Fibroblast of lung (primary cell): Measurements from ENCODE around the gene RYR2. TPM values are rescaled to one million over a fixed set of nuclear protein-coding genes. Genes with fewer than 3 reads are reported as not detected.

ENCODE experiments used
- DNase-seq, 2 donors: peaks; one replicate each; pipeline versions ENCODE4 v3.0.0 to v3.0.0-alpha.2; 2010; ENCODE audit warnings: low read depth in 2 of 2
- H2AFZ ChIP-seq: 2 replicates; pipeline ENCODE4 v1.5.1; 2012; ENCODE audit warnings: low read length, control low read depth, inconsistent platforms
- H3K27ac ChIP-seq: 2 replicates; pipeline ENCODE4 v1.5.1; 2011; ENCODE audit warnings: low read length, control low read depth; ENCODE audit not compliant: insufficient read depth
- H3K27me3 ChIP-seq: 2 replicates; pipeline ENCODE4 v1.5.1; 2011; ENCODE audit warnings: mild to moderate bottlenecking, low read length; ENCODE audit not compliant: control insufficient read depth, insufficient read depth
- H3K36me3 ChIP-seq: 2 replicates; pipeline ENCODE4 v1.5.1; 2011; ENCODE audit warnings: low read length; ENCODE audit not compliant: control insufficient read depth, insufficient read depth
- H3K4me1 ChIP-seq: 2 replicates; pipeline ENCODE4 v1.5.1; 2011; ENCODE audit warnings: low read length; ENCODE audit not compliant: control insufficient read depth, insufficient read depth; ENCODE audit errors: extremely low read depth
- H3K4me2 ChIP-seq: 2 replicates; pipeline ENCODE4 v1.5.1; 2011; ENCODE audit warnings: low read length, control low read depth; ENCODE audit not compliant: insufficient read depth; ENCODE audit errors: extremely low read depth
- H3K4me3 ChIP-seq, 4 experiments: fragments of 200-600 bp in 1 of 4; sonication (generic) in 1 of 4; replicated peaks in 1 of 4; 2 replicates each; pipeline ENCODE4 v1.5.1; 2011 to 2016; ENCODE audit warnings: low read length in 4 of 4, low read depth in 3 of 4, mild to moderate bottlenecking in 3 of 4, control low read depth in 2 of 4, inconsistent platforms in 1 of 4, mixed read lengths in 1 of 4; ENCODE audit not compliant: insufficient read depth in 1 of 4; ENCODE audit errors: control extremely low read depth in 1 of 4
- H3K79me2 ChIP-seq: 2 replicates; pipeline ENCODE4 v1.5.1; 2012; ENCODE audit warnings: mild to moderate bottlenecking, low read length, inconsistent platforms; ENCODE audit not compliant: control insufficient read depth, insufficient read depth
- H3K9ac ChIP-seq: 2 replicates; pipeline ENCODE4 v1.5.1; 2011; ENCODE audit warnings: mild to moderate bottlenecking, low read length, control low read depth; ENCODE audit not compliant: insufficient read depth
- H3K9me3 ChIP-seq: 2 replicates; pipeline ENCODE4 v1.5.1; 2012; ENCODE audit warnings: low read depth, low read length; ENCODE audit not compliant: control insufficient read depth, insufficient read depth
- H4K20me1 ChIP-seq: 2 replicates; pipeline ENCODE4 v1.5.1; 2011; ENCODE audit warnings: low read length; ENCODE audit not compliant: control insufficient read depth, insufficient read depth; ENCODE audit errors: extremely low read depth
- CTCF ChIP-seq, 2 donors: IDR thresholded peaks in 1 of 2; conservative IDR thresholded peaks in 1 of 2; 1 replicate in 1 of 2; 2 replicates in 1 of 2; pipeline ENCODE4 v1.5.1; 2011 to 2012; ENCODE audit warnings: low read length in 2 of 2, control low read depth in 1 of 2, inconsistent platforms in 1 of 2, low read depth in 1 of 2, mild to moderate bottlenecking in 1 of 2
- EZH2 ChIP-seq: IDR thresholded peaks from 2 replicates; pipeline ENCODE4 v1.5.1; 2012; ENCODE audit warnings: low read length, control low read depth, mild to moderate bottlenecking; ENCODE audit errors: missing control alignments
- polyA plus RNA-seq, 2 donors: library from polyadenylated mRNA; depleted of rRNA in 1 of 2; stranded (reverse) in 1 of 2; unstranded in 1 of 2; fragments of >200 nt; gene quantifications; 2 replicates each; pipeline ENCODE4 v1.2.1, GENCODE V29; 2011 to 2012; ENCODE audit warnings: missing spikeins in 1 of 2
- total RNA-seq: library from RNA; depleted of rRNA; stranded (reverse); fragments of >200 nt; gene quantifications from 2 replicates; pipeline ENCODE4 v1.2.1, GENCODE V29; 2014

Gene RYR2
- total and polyA plus RNA-seq, 2 donors (not counting 1 experiment from before 2014, with no cell fraction given), result 0.06 to 0.17 TPM

- Histone ChIP-seq H4K20me1 (no peaks in the 10 kb centered on the region), H3K9ac (no peak overlapping the region), H3K9me3 (no peaks in the 10 kb centered on the region), H2AFZ (no peak overlapping the region), H3K36me3 (no peaks in the 10 kb centered on the region), H3K27me3 (no peaks in the 10 kb centered on the region), H3K4me1 (no peaks in the 10 kb centered on the region), H3K79me2 (no peaks in the 10 kb centered on the region), H3K27ac (no peak overlapping the region), H3K4me2 (no peak overlapping the region), H3K4me3 (no peak overlapping the region)
- TF ChIP-seq CTCF (conservative IDR thresholded peaks at IDR 0.05 in 1 of 2, IDR thresholded peaks at IDR 0.05 in 1 of 2; ENCODE audit: low read depth in 1 of 2, low read length in 2 of 2), result no peak
- no peak for TF ChIP-seq EZH2
- peak in 1 of 2 donors; percentile 8 for DNase-seq
These were observed 216.9 kb downstream of the RYR2 start for GRCh38 chr1:237258871-237259270.

- Histone ChIP-seq H4K20me1 (no peaks in the 10 kb centered on the region), H3K9me3 (no peaks in the 10 kb centered on the region), H3K27ac (no peak overlapping the region), H3K36me3 (no peaks in the 10 kb centered on the region), H3K4me2 (no peak overlapping the region), H2AFZ (no peak overlapping the region), H3K79me2 (no peaks in the 10 kb centered on the region), H3K9ac (no peak overlapping the region), H3K4me3 (no peak overlapping the region), H3K4me1 (no peaks in the 10 kb centered on the region), H3K27me3 (no peaks in the 10 kb centered on the region)
- TF ChIP-seq EZH2, result no peak
- no peak for TF ChIP-seq CTCF (conservative IDR thresholded peaks at IDR 0.05 in 1 of 2, IDR thresholded peaks at IDR 0.05 in 1 of 2; ENCODE audit: low read depth in 1 of 2, low read length in 2 of 2)
- no peak for DNase-seq
These were observed 219.2 kb downstream of the RYR2 start for GRCh38 chr1:237261198-237261597.

GRCh38 chr1:237267743-237268142, 225.8 kb downstream of the RYR2 start:
- no peaks in the 10 kb centered on the region for H3K27me3 ChIP-seq
- H3K4me1 ChIP-seq, result no peaks in the 10 kb centered on the region
- TF ChIP-seq EZH2 (no peak), CTCF (conservative IDR thresholded peaks at IDR 0.05 in 1 of 2, IDR thresholded peaks at IDR 0.05 in 1 of 2; ENCODE audit: low read depth in 1 of 2, low read length in 2 of 2) (no peak)
- no peak overlapping the region for H3K9ac ChIP-seq
- no peak for DNase-seq
- no peak overlapping the region for H2AFZ ChIP-seq
- no peaks in the 10 kb centered on the region for H3K36me3 ChIP-seq
- no peaks in the 10 kb centered on the region for H4K20me1 ChIP-seq
- no peak overlapping the region for H3K4me2 ChIP-seq
- no peaks in the 10 kb centered on the region for H3K9me3 ChIP-seq
- H3K79me2 ChIP-seq, result no peaks in the 10 kb centered on the region
- no peak overlapping the region for H3K27ac ChIP-seq
- H3K4me3 ChIP-seq, result no peak overlapping the region
